Caco-2 (cell line): ENCODE data around the gene FHIP1A. TPM values are rescaled to one million over a fixed set of nuclear protein-coding genes. Genes with fewer than 3 reads are reported as not detected.

Experiments used
- Bru-seq: library from RNA; stranded (reverse); fragments of 400-500 nt; gene quantifications from one replicate; lab custom pipeline; 2021; lab: Mats Ljungman, UMichigan
- BruChase-seq, 2 experiments: library from RNA; stranded (reverse); fragments of 400-500 nt; gene quantifications; one replicate each; lab custom pipeline; 2021; lab: Mats Ljungman, UMichigan
- BruUV-seq: library from RNA; stranded (reverse); fragments of 400-500 nt; replicated peaks from 2 replicates; lab custom pipeline; 2021; lab: Mats Ljungman, UMichigan
- CTCF ChIA-PET: fragments of 300-600 bp; sonication (Branson Sonifier 250); formaldehyde crosslinking; loops from one replicate; lab custom pipeline; 2022; ENCODE audit warnings: antibody characterized with exemption; lab: Charles Lee
- POLR2A ChIA-PET: fragments of 300-600 bp; sonication (Branson Sonifier 250); formaldehyde crosslinking; loops from one replicate; lab custom pipeline; 2022; ENCODE audit warnings: antibody characterized with exemption; lab: Charles Lee
- DNase-seq, 2 experiments: peaks; one replicate each; pipeline versions ENCODE4 v3.0.0 to v3.0.0-alpha.2; 2020 to 2022
- H3K27me3 ChIP-seq: replicated peaks from 2 replicates; pipeline ENCODE4 v1.6.0; 2011; ENCODE audit warnings: low read length; ENCODE audit not compliant: control insufficient read depth, insufficient read depth
- H3K36me3 ChIP-seq: 2 replicates; pipeline ENCODE4 v1.5.1; 2011; ENCODE audit warnings: low read length; ENCODE audit not compliant: control insufficient read depth, insufficient read depth
- H3K4me1 ChIP-seq: fragments of 250-450 bp; sonication (Bioruptor Pico); 2 replicates; pipeline ENCODE4 v1.5.1; 2020; ENCODE audit warnings: mild to moderate bottlenecking
- H3K4me3 ChIP-seq: 2 replicates; pipeline ENCODE4 v1.5.1; 2011; ENCODE audit warnings: low read depth, mild to moderate bottlenecking, control low read depth, low read length
- H3K9me3 ChIP-seq: fragments of 250-450 bp; sonication (Bioruptor Pico); 2 replicates; pipeline ENCODE4 v1.5.1; 2020; ENCODE audit warnings: mild to moderate bottlenecking, moderate library complexity
- H3K27ac Mint-ChIP-seq: one replicate; pipeline ENCODE4 v1.8.0; 2022; ENCODE audit warnings: mixed read lengths; ENCODE audit not compliant: unreplicated experiment
- H3K27me3 Mint-ChIP-seq: one replicate; pipeline ENCODE4 v1.8.0; 2022; ENCODE audit warnings: mixed read lengths; ENCODE audit not compliant: insufficient read depth, unreplicated experiment
- H3K36me3 Mint-ChIP-seq: one replicate; pipeline ENCODE4 v1.8.0; 2022; ENCODE audit warnings: mild to moderate bottlenecking, mixed read lengths; ENCODE audit not compliant: insufficient read depth, unreplicated experiment
- H3K4me1 Mint-ChIP-seq: one replicate; pipeline ENCODE4 v1.8.0; 2022; ENCODE audit warnings: low read depth, mixed read lengths; ENCODE audit not compliant: unreplicated experiment
- H3K4me3 Mint-ChIP-seq: one replicate; pipeline ENCODE4 v1.8.0; 2022; ENCODE audit warnings: mild to moderate bottlenecking, moderate library complexity, mixed read lengths; ENCODE audit not compliant: unreplicated experiment
- H3K9me3 Mint-ChIP-seq: one replicate; pipeline ENCODE4 v1.8.0; 2022; ENCODE audit warnings: mixed read lengths; ENCODE audit not compliant: unreplicated experiment
- CTCF ChIP-seq, 2 experiments: fragments of 200-600 bp in 1 of 2; IDR thresholded peaks; 1 replicate in 1 of 2; 2 replicates in 1 of 2; pipeline versions ENCODE4 v1.5.1 to v1.8.0; 2011 to 2022; ENCODE audit warnings: antibody characterized with exemption in 1 of 2, control low read depth in 1 of 2, inconsistent platforms in 1 of 2, low read depth in 1 of 2, low read length in 1 of 2, mild to moderate bottlenecking in 1 of 2, moderate library complexity in 1 of 2; ENCODE audit not compliant: insufficient read depth in 1 of 2, severe bottlenecking in 1 of 2, unreplicated experiment in 1 of 2
- intact Hi-C: fragments of 100-400 bp; cut with micrococcal nuclease; formaldehyde crosslinking; loops from one replicate; pipeline ENCODE4 v1.10.0; 2022; ENCODE audit not compliant: unreplicated experiment
- long read RNA-seq: library from polyadenylated mRNA; stranded (forward); transcript quantifications from one replicate; pipeline ENCODE4 v2.0.0, GENCODE V29; 2022
- total RNA-seq: library from RNA; stranded (reverse); gene quantifications from 2 replicates; pipeline ENCODE4 v1.2.3, GENCODE V29; 2022

Gene FHIP1A
- total RNA-seq, result 18.9 and 22.3 TPM in 2 replicates
- percentile 76 among the genes with signal in this experiment for Bru-seq, nascent RNA
- BruChase-seq, experiment 1, labeled RNA remaining after a 2-hour chase, result percentile 67 among the genes with signal in this experiment
- percentile 62 among the genes with signal in this experiment for BruChase-seq, experiment 2, labeled RNA remaining after a 6-hour chase
- long read RNA-seq, partial matches to known transcripts, result 1 of 4 reads
- long read RNA-seq, other reads (novel, unspliced or antisense), result 3 of 4 reads

- TF ChIP-seq CTCF (IDR thresholded peaks at IDR 0.05; ENCODE audit: insufficient read depth in 1 of 2, low read depth in 1 of 2, low read length in 1 of 2, severe bottlenecking in 1 of 2, unreplicated experiment in 1 of 2), result peak in 1 of 2 experiments; percentile 12
- Mint-ChIP-seq H3K36me3 (peaks cover 5% of the 10 kb centered on the region), H3K27ac (peak within 1 kb of the TSS; percentile 85), H3K4me1 (no peaks in the 10 kb centered on the region), H3K27me3 (no peaks in the 10 kb centered on the region), H3K4me3 (peak within 1 kb of the TSS; percentile 86), H3K9me3 (no peaks in the 10 kb centered on the region)
- POLR2A ChIA-PET, result interaction anchor here (0.5 to 0.8 kb wide), 6 partner anchors 83 to 426 kb away, joined by 3 to 11 read pairs (median 4); partner anchors contain the start of gene SH3D19
- H3K4me3 ChIP-seq, result peak within 1 kb of the TSS; percentile 80
- no peaks in the 10 kb centered on the region for H3K27me3 ChIP-seq
- BruUV-seq, result no TSS peak
- H3K9me3 ChIP-seq, result no peaks in the 10 kb centered on the region
- peak; percentile 95 to 96 for DNase-seq
- CTCF ChIA-PET, result interaction anchor here (0.6 to 0.9 kb wide), 3 partner anchors 59 to 133 kb away, joined by 3 read pairs; partner anchors contain the start of gene SH3D19
- H3K36me3 ChIP-seq, result no peaks in the 10 kb centered on the region
- intact Hi-C loops, result loop anchor here (1.0 to 5.0 kb wide), 3 partner anchors 47 to 193 kb away; no protein-coding TSS in a partner anchor
- peaks cover 11% of the 10 kb centered on the region; the same call in 1 of the 2 replicates for H3K4me1 ChIP-seq
Observed at GRCh38 chr4:151408630-151409469, at the start of gene FHIP1A. TSS of gene FHIP1A (plus strand) at chr4:151409176. CDS start at chr4:151566260, 157,084 bp downstream.

GRCh38 chr4:151359576-151359975 lies 49.4 kb upstream of the FHIP1A start:
- no peak for TF ChIP-seq CTCF (IDR thresholded peaks at IDR 0.05; ENCODE audit: insufficient read depth in 1 of 2, low read depth in 1 of 2, low read length in 1 of 2, severe bottlenecking in 1 of 2, unreplicated experiment in 1 of 2)
- H3K4me1 ChIP-seq, result no peaks in the 10 kb centered on the region
- no peaks in the 10 kb centered on the region for H3K36me3 ChIP-seq
- intact Hi-C loops, result no loop called here
- H3K27me3 Mint-ChIP-seq, result no peaks in the 10 kb centered on the region
- H3K27ac Mint-ChIP-seq, result no peak overlapping the region
- H3K4me1 Mint-ChIP-seq, result peaks cover 12% of the 10 kb centered on the region
- H3K4me3 ChIP-seq, result no peak overlapping the region
- ChIA-PET POLR2A (interaction anchor here (0.8 to 1.4 kb wide), 2 partner anchors 34 kb away, joined by 3 to 6 read pairs; partner anchors contain the start of gene SH3D19), CTCF (no interaction called here)
- BruUV-seq, result no TSS peak
- no peaks in the 10 kb centered on the region for H3K9me3 Mint-ChIP-seq
- no peak for DNase-seq
- peaks cover 8% of the 10 kb centered on the region for H3K36me3 Mint-ChIP-seq
- no peak overlapping the region for H3K4me3 Mint-ChIP-seq
- H3K27me3 ChIP-seq, result no peaks in the 10 kb centered on the region
- no peaks in the 10 kb centered on the region for H3K9me3 ChIP-seq

GRCh38 chr4:151361126-151361525 lies 47.9 kb upstream of the FHIP1A start:
- no TSS peak for BruUV-seq
- peaks cover 12% of the 10 kb centered on the region for H3K4me1 Mint-ChIP-seq
- peaks cover 8% of the 10 kb centered on the region for H3K36me3 Mint-ChIP-seq
- TF ChIP-seq CTCF (IDR thresholded peaks at IDR 0.05; ENCODE audit: insufficient read depth in 1 of 2, low read depth in 1 of 2, low read length in 1 of 2, severe bottlenecking in 1 of 2, unreplicated experiment in 1 of 2), result no peak
- DNase-seq, result no peak
- ChIA-PET POLR2A (interaction anchor here (1.4 kb wide), 1 partner anchor 36 kb away, joined by 6 read pairs; the partner anchor contains the start of gene SH3D19), CTCF (no interaction called here)
- no peaks in the 10 kb centered on the region for H3K27me3 Mint-ChIP-seq
- H3K27me3 ChIP-seq, result no peaks in the 10 kb centered on the region
- H3K4me3 Mint-ChIP-seq, result no peak overlapping the region
- H3K27ac Mint-ChIP-seq, result no peak overlapping the region
- no peaks in the 10 kb centered on the region for H3K9me3 Mint-ChIP-seq
- H3K4me1 ChIP-seq, result no peaks in the 10 kb centered on the region
- intact Hi-C loops, result no loop called here
- H3K4me3 ChIP-seq, result no peak overlapping the region
- H3K9me3 ChIP-seq, result no peaks in the 10 kb centered on the region
- no peaks in the 10 kb centered on the region for H3K36me3 ChIP-seq
